ENCODE measurements around the gene MTF2.

MTF2 gene

DNA sequence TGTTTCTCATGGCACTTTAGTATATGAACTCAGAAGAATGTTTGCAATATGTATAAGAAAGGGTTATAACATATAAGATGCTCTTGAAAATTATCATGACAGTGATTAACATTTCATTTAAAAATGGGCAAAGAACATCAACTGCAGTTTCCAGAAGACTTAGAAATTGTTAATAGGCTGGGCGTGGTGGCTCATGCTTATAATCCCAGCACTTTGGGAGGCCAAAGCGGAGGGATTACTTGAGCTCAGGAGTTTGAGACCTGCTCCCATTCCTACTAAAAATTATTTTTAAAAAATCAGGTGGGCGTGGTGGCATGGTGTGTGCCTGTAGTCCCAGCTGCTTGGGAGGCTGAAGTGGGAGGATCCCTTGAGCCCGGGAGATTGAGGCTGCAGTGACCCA is 23.1 kb downstream of the MTF2 start:
- Histone ChIP-seq H3K27ac (no peak overlapping the region), H3K27me3 (no peaks in the 10 kb centered on the region), H3K4me1 (no peaks in the 10 kb centered on the region), H3K36me3 (peaks cover 3 to 8% (median 6%) of the 10 kb centered on the region in 3 donors), H3K4me3 (no peak overlapping the region), H3K9me3 (peaks cover 0 to 3% (median 0%) of the 10 kb centered on the region in 3 donors)
- TF ChIP-seq, protein P1, sequence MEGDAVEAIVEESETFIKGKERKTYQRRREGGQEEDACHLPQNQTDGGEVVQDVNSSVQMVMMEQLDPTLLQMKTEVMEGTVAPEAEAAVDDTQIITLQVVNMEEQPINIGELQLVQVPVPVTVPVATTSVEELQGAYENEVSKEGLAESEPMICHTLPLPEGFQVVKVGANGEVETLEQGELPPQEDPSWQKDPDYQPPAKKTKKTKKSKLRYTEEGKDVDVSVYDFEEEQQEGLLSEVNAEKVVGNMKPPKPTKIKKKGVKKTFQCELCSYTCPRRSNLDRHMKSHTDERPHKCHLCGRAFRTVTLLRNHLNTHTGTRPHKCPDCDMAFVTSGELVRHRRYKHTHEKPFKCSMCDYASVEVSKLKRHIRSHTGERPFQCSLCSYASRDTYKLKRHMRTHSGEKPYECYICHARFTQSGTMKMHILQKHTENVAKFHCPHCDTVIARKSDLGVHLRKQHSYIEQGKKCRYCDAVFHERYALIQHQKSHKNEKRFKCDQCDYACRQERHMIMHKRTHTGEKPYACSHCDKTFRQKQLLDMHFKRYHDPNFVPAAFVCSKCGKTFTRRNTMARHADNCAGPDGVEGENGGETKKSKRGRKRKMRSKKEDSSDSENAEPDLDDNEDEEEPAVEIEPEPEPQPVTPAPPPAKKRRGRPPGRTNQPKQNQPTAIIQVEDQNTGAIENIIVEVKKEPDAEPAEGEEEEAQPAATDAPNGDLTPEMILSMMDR (IDR thresholded peaks at IDR 0.05): no peak
- DNase-seq: no peak
- intact Hi-C loops (cut with DNase I; ENCODE audit: low total_unique reads): no loop called here

DNA sequence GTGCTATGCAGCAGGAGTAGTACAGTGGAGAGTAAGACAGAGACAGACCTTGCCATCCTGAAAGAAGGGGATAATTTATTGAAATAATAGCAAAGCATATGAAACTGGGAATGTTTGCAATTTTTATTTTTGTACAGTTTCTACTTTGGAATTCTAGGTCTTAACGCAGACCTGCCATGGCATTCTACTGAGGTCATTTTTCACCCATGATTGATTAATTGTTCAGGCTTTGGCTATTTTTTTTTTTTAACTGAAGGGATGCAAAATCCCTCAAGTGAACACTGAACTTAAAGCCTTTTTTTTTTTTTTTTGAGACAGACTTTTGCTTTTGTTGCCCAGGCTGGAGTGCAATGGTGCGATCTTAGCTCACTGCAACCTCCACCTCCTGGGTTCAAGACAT is 27.1 kb downstream of the MTF2 start:
- no peak overlapping the region for H3K4me3 ChIP-seq
- intact Hi-C loops (cut with DNase I; ENCODE audit: low total_unique reads): no loop called here
- H3K4me1 ChIP-seq: peaks cover 0 to 6% (median 2%) of the 10 kb centered on the region in 4 donors
- no peaks in the 10 kb centered on the region for H3K27me3 ChIP-seq
- H3K9me3 ChIP-seq: peaks cover 0 to 5% (median 3%) of the 10 kb centered on the region in 3 donors
- TF ChIP-seq, protein P1 (IDR thresholded peaks at IDR 0.05): no peak
- no peak for DNase-seq
- H3K36me3 ChIP-seq: peaks cover 6 to 19% (median 13%) of the 10 kb centered on the region in 3 donors
- no peak overlapping the region for H3K27ac ChIP-seq

DNA sequence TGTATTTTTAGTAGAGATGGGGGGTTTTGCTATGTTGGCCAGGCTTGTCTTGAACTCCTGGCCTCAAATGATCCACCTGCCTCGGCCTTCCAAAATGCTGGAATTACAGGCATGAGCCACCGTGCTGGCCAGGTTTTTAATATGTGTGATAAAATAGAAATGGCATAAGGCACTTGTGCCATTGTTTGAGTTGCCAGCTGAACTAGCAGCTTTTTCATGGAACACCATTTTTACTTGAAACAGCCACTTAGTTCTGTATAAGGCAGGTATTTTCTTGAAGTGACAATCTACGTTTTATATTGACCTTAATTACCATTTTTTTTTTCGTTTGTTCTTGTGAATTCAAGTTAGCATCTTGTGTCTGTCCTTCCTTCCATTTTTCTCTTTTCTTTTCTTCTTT is 28.3 kb downstream of the MTF2 start:
- H3K9me3 ChIP-seq: peaks cover 0 to 5% (median 3%) of the 10 kb centered on the region in 3 donors
- no peaks in the 10 kb centered on the region for H3K27me3 ChIP-seq
- intact Hi-C loops (cut with DNase I; ENCODE audit: low total_unique reads): no loop called here
- TF ChIP-seq, protein P1 (IDR thresholded peaks at IDR 0.05): no peak
- peaks cover 6 to 19% (median 13%) of the 10 kb centered on the region in 3 donors for H3K36me3 ChIP-seq
- peaks cover 0 to 14% (median 3%) of the 10 kb centered on the region in 4 donors for H3K4me1 ChIP-seq
- H3K27ac ChIP-seq: no peak overlapping the region
- no peak overlapping the region for H3K4me3 ChIP-seq
- no peak for DNase-seq

DNA sequence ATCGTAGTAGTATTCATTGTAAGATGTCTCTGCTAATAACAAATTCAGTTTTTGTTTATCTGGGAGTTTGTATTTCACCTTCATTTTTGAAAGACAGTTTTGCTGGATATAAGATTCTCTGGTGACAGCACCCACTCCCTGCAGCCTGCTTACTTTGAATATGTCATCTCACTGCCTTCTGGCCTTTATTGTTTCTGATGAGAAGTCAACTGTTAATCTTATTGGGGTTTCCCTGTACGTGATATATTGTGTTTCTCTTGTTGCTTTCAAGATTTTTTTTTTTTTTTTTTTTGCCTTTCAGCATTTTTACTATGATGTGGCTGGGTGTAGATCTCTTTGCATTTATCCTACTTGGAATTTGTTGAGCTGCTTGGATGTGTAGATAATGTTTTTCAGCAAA is 29.3 kb downstream of the MTF2 start:
- no peak overlapping the region for H3K27ac ChIP-seq
- H3K4me3 ChIP-seq: no peak overlapping the region
- intact Hi-C loops (cut with DNase I; ENCODE audit: low total_unique reads): no loop called here
- DNase-seq: no peak
- H3K36me3 ChIP-seq: peaks cover 6 to 19% (median 13%) of the 10 kb centered on the region in 3 donors
- TF ChIP-seq, protein P1 (IDR thresholded peaks at IDR 0.05): no peak
- peaks cover 0 to 14% (median 3%) of the 10 kb centered on the region in 4 donors for H3K4me1 ChIP-seq
- H3K27me3 ChIP-seq: no peaks in the 10 kb centered on the region
- H3K9me3 ChIP-seq: peaks cover 0 to 5% (median 3%) of the 10 kb centered on the region in 3 donors

DNA sequence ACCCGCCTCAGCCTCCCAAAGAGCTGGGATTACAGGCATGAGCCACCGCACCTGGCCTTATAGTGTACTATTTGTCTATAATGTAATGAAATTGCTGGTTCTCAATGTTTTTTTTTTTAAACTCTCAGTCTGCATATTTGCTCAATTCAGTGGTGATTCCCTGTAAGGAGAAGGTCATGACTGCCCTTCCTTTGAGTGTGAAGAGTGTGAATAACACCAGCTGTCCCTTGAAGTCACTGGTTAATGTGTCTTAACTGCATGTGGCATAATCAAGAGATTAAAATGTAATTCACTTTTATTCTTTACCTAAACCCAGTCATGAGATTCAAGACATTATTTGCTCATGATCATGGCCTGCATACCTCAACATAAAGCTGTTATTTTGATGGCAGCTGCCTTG is 30.5 kb downstream of the MTF2 start:
- Histone ChIP-seq H3K27ac (no peak overlapping the region), H3K36me3 (peaks cover 6 to 19% (median 6%) of the 10 kb centered on the region in 3 donors), H3K27me3 (no peaks in the 10 kb centered on the region), H3K4me3 (no peak overlapping the region), H3K9me3 (peaks cover 0 to 5% (median 3%) of the 10 kb centered on the region in 3 donors), H3K4me1 (peaks cover 0 to 14% (median 3%) of the 10 kb centered on the region in 4 donors)
- intact Hi-C loops (cut with DNase I; ENCODE audit: low total_unique reads): no loop called here
- DNase-seq: no peak
- TF ChIP-seq, protein P1 (IDR thresholded peaks at IDR 0.05): no peak

DNA sequence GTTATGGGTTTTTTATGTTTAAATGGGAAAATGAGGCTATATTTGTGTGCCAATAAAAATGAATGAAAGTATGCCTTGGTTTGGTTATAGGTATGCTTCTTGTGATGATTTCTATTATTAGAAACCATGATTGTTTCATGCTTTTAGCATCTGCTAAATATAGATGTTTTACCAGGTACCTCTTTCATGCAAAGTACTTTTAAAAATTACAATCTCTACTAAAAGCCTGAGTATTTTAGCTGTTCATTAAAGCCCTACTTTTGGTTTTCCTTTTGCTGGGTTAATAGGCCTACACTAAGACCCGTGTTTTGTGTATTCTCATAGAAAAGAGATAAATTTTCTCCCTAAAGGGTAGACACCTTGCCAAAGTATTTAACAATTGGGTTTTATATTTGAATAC is 32.0 kb downstream of the MTF2 start:
- Histone ChIP-seq H3K4me1 (peaks cover 0 to 14% (median 3%) of the 10 kb centered on the region in 4 donors), H3K27me3 (no peaks in the 10 kb centered on the region), H3K4me3 (no peak overlapping the region), H3K36me3 (peaks cover 11 to 31% (median 19%) of the 10 kb centered on the region in 3 donors), H3K9me3 (peaks cover 0 to 5% (median 3%) of the 10 kb centered on the region in 3 donors), H3K27ac (no peak overlapping the region)
- DNase-seq: no peak
- TF ChIP-seq, protein P1 (IDR thresholded peaks at IDR 0.05): no peak
- intact Hi-C loops (cut with DNase I; ENCODE audit: low total_unique reads): no loop called here

Measured in tibial artery (tissue), 4 donors.